Liver (tissue), 9 donors: ENCODE data around the gene RABIF. TPM values are rescaled to one million over a fixed set of nuclear protein-coding genes. Genes with fewer than 3 reads are reported as not detected.

Source experiments
- DNase-seq: peaks from one replicate; pipeline ENCODE4 v3.0.0-alpha.2; 2017; ENCODE audit warnings: low spot score
- H3K27ac ChIP-seq, 2 donors: one replicate each; pipeline ENCODE4 v1.7.0; 2013; ENCODE audit warnings: inconsistent platforms in 2 of 2, low read length in 2 of 2, control low read depth in 1 of 2, low read depth in 1 of 2, mild to moderate bottlenecking in 1 of 2
- H3K27me3 ChIP-seq, 4 donors: one replicate each; pipeline versions ENCODE4 v1.6.1 to v1.7.0; 2013; ENCODE audit warnings: low read length in 3 of 4, inconsistent platforms in 1 of 4, mild to moderate bottlenecking in 1 of 4, moderate library complexity in 1 of 4; ENCODE audit not compliant: control insufficient read depth in 4 of 4, insufficient read depth in 4 of 4
- H3K36me3 ChIP-seq, 4 donors: one replicate each; pipeline versions ENCODE4 v1.6.1 to v1.7.0; 2013; ENCODE audit warnings: low read length in 3 of 4, mild to moderate bottlenecking in 3 of 4, low read depth in 1 of 4, moderate library complexity in 1 of 4; ENCODE audit not compliant: control insufficient read depth in 4 of 4, insufficient read depth in 3 of 4
- H3K4me1 ChIP-seq, 4 donors: one replicate each; pipeline versions ENCODE4 v1.6.1 to v1.7.0; 2013; ENCODE audit warnings: low read length in 3 of 4, mild to moderate bottlenecking in 3 of 4, moderate library complexity in 1 of 4; ENCODE audit not compliant: control insufficient read depth in 4 of 4, insufficient read depth in 4 of 4
- H3K4me3 ChIP-seq, 3 donors: one replicate each; pipeline versions ENCODE4 v1.6.1 to v1.7.0; 2013; ENCODE audit warnings: low read length in 3 of 3, control low read depth in 1 of 3, low read depth in 1 of 3, mild to moderate bottlenecking in 1 of 3
- H3K9ac ChIP-seq, 2 donors: one replicate each; pipeline ENCODE4 v1.7.0; 2013; ENCODE audit warnings: low read length in 2 of 2, mild to moderate bottlenecking in 2 of 2, moderate library complexity in 2 of 2, control low read depth in 1 of 2, low read depth in 1 of 2
- H3K9me3 ChIP-seq, 4 donors: one replicate each; pipeline versions ENCODE4 v1.6.1 to v1.7.0; 2013; ENCODE audit warnings: low read length in 3 of 4; ENCODE audit not compliant: control insufficient read depth in 4 of 4
- EGR1 ChIP-seq, 2 donors: IDR thresholded peaks; 2 replicates each; pipeline ENCODE4 v1.6.1; 2016 to 2018; ENCODE audit warnings: antibody characterized with exemption in 2 of 2, low read depth in 2 of 2
- GABPA ChIP-seq, 2 donors: IDR thresholded peaks in 1 of 2; conservative IDR thresholded peaks in 1 of 2; 2 replicates each; pipeline ENCODE4 v1.6.1; 2016; ENCODE audit warnings: antibody characterized with exemption in 2 of 2, mild to moderate bottlenecking in 1 of 2, moderate library complexity in 1 of 2
- HNF4G ChIP-seq: IDR thresholded peaks from 2 replicates; pipeline ENCODE4 v1.6.1; 2016; ENCODE audit warnings: antibody characterized with exemption
- JUND ChIP-seq, 2 donors: IDR thresholded peaks; 2 replicates each; pipeline ENCODE4 v1.6.1; 2016; ENCODE audit warnings: antibody characterized with exemption in 2 of 2
- NR2F2 ChIP-seq: IDR thresholded peaks from 2 replicates; pipeline ENCODE4 v1.6.1; 2016; ENCODE audit warnings: antibody characterized with exemption
- RAD21 ChIP-seq, 2 donors: IDR thresholded peaks; 2 replicates each; pipeline ENCODE4 v1.6.1; 2016; ENCODE audit warnings: antibody characterized with exemption in 2 of 2, mild to moderate bottlenecking in 2 of 2
- REST ChIP-seq: IDR thresholded peaks from 2 replicates; pipeline ENCODE4 v1.6.1; 2016; ENCODE audit warnings: antibody characterized with exemption, mild to moderate bottlenecking
- TAF1 ChIP-seq: conservative IDR thresholded peaks from 2 replicates; pipeline ENCODE4 v1.6.1; 2016; ENCODE audit warnings: antibody characterized with exemption, mild to moderate bottlenecking
- WGBS: extraction: QIAGEN DNeasy Blood & Tissue Kit; methylation state at CpG from one replicate; pipeline ENCODE4 v1.1.7; 2013; 5-methylcytosine and 5-hydroxymethylcytosine counted together
- polyA plus RNA-seq, 2 donors: library from polyadenylated mRNA; stranded (reverse) in 1 of 2; unstranded in 1 of 2; fragments of 200-250 nt in 1 of 2; fragments of >200 nt in 1 of 2; fragmentation: Nextera tagmentation in 1 of 2; extraction: Ambion mirVana in 1 of 2; gene quantifications; one replicate each; pipeline versions ENCODE4 v1.2.1 to v1.2.3, GENCODE V29; 2013 to 2015
- total RNA-seq, 2 donors: library from RNA; depleted of rRNA; stranded (reverse); fragments of >200 nt; gene quantifications; one replicate each; pipeline ENCODE4 v1.2.3, GENCODE V29; 2014
- TF ChIP-seq, protein P1 (sequence below): IDR thresholded peaks from 2 replicates; pipeline ENCODE4 v1.6.1; 2016; ENCODE audit warnings: antibody characterized with exemption
- TF ChIP-seq, protein P2 (sequence below): fragments of 150-350 bp; IDR thresholded peaks from 2 replicates; pipeline ENCODE4 v1.5.1; 2017; ENCODE audit warnings: improper control_type of control experiment, low read depth, low read length; ENCODE audit not compliant: missing input control
- TF ChIP-seq, protein P3 (sequence below): IDR thresholded peaks from 2 replicates; pipeline ENCODE4 v1.6.1; 2016; ENCODE audit warnings: antibody characterized with exemption
- donor health status: healthy.
- donor health status: healthy.
- donor health status: healthy.
- donor health status: healthy.
- donor health status: healthy.

RABIF gene
- total and polyA plus RNA-seq, 4 donors, result 3.6 to 7.5 (median 4.3) TPM

- Histone ChIP-seq H3K4me3 (no peak overlapping the region), H3K9me3 (no peaks in the 10 kb centered on the region), H3K9ac (no peak overlapping the region), H3K27ac (no peak overlapping the region), H3K27me3 (no peaks in the 10 kb centered on the region), H3K36me3 (peaks cover 5 to 22% (median 17%) of the 10 kb centered on the region in 4 donors), H3K4me1 (no peaks in the 10 kb centered on the region)
- 99% methylated on average over 1 of the region's 1 CpG for WGBS
- TF ChIP-seq, protein P1, sequence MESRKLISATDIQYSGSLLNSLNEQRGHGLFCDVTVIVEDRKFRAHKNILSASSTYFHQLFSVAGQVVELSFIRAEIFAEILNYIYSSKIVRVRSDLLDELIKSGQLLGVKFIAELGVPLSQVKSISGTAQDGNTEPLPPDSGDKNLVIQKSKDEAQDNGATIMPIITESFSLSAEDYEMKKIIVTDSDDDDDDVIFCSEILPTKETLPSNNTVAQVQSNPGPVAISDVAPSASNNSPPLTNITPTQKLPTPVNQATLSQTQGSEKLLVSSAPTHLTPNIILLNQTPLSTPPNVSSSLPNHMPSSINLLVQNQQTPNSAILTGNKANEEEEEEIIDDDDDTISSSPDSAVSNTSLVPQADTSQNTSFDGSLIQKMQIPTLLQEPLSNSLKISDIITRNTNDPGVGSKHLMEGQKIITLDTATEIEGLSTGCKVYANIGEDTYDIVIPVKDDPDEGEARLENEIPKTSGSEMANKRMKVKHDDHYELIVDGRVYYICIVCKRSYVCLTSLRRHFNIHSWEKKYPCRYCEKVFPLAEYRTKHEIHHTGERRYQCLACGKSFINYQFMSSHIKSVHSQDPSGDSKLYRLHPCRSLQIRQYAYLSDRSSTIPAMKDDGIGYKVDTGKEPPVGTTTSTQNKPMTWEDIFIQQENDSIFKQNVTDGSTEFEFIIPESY, result no peak
- TF ChIP-seq REST, result no peak
- TF ChIP-seq HNF4G, result no peak
- no peak for TF ChIP-seq EGR1 (IDR thresholded peaks at IDR 0.05; ENCODE audit: low read depth in 2 of 2)
- no peak for DNase-seq
Measured at GRCh38 chr1:202879128-202879527, 9.8 kb downstream of the RABIF start.

DNA sequence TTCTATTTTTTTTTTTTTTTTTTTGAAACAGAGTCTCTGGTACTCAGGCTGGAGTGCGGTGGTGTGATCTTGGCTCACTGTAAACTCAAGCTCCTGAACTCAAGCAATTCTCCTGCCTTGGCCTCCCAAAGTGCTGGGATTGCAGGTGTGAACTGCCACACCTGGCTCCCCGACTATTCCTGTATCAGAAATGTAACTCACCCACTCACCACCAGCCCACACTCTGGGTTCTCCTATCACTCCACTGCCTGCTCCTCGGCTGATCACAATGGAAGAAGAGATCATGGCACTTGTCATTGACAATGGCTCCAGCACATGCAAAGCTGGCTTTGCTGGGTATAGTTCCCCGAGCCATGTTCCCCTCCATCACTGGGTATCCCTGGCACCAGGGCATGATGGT is 15.9 kb downstream of the RABIF start:
- Histone ChIP-seq H3K4me1 (no peaks in the 10 kb centered on the region), H3K9me3 (no peaks in the 10 kb centered on the region), H3K27ac (no peak overlapping the region), H3K4me3 (no peak overlapping the region), H3K9ac (no peak overlapping the region), H3K27me3 (no peaks in the 10 kb centered on the region), H3K36me3 (peaks cover 0 to 2% (median under 1%) of the 10 kb centered on the region in 4 donors)
- DNase-seq, result no peak
- WGBS, result 97% methylated on average over 4 of the region's 4 CpGs
- no peak for TF ChIP-seq JUND (IDR thresholded peaks at IDR 0.05)

GRCh38 chr1:202871367-202871766 is 17.6 kb downstream of the RABIF start:
- Histone ChIP-seq H3K9me3 (no peaks in the 10 kb centered on the region), H3K36me3 (no peaks in the 10 kb centered on the region), H3K4me3 (no peak overlapping the region), H3K27ac (no peak overlapping the region), H3K9ac (no peak overlapping the region), H3K4me1 (no peaks in the 10 kb centered on the region), H3K27me3 (no peaks in the 10 kb centered on the region)
- no peak for DNase-seq
- TF ChIP-seq NR2F2, result no peak
- no peak for TF ChIP-seq EGR1 (IDR thresholded peaks at IDR 0.05; ENCODE audit: low read depth in 2 of 2)
- no peak for TF ChIP-seq GABPA (IDR thresholded peaks at IDR 0.05 in 1 of 2, conservative IDR thresholded peaks at IDR 0.05 in 1 of 2)
- TF ChIP-seq TAF1, result no peak
- TF ChIP-seq, protein P2, sequence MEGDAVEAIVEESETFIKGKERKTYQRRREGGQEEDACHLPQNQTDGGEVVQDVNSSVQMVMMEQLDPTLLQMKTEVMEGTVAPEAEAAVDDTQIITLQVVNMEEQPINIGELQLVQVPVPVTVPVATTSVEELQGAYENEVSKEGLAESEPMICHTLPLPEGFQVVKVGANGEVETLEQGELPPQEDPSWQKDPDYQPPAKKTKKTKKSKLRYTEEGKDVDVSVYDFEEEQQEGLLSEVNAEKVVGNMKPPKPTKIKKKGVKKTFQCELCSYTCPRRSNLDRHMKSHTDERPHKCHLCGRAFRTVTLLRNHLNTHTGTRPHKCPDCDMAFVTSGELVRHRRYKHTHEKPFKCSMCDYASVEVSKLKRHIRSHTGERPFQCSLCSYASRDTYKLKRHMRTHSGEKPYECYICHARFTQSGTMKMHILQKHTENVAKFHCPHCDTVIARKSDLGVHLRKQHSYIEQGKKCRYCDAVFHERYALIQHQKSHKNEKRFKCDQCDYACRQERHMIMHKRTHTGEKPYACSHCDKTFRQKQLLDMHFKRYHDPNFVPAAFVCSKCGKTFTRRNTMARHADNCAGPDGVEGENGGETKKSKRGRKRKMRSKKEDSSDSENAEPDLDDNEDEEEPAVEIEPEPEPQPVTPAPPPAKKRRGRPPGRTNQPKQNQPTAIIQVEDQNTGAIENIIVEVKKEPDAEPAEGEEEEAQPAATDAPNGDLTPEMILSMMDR, result no peak
- no peak for TF ChIP-seq RAD21 (IDR thresholded peaks at IDR 0.05)
- TF ChIP-seq, protein P1, result no peak
- TF ChIP-seq, protein P3, sequence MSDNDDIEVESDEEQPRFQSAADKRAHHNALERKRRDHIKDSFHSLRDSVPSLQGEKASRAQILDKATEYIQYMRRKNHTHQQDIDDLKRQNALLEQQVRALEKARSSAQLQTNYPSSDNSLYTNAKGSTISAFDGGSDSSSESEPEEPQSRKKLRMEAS, result no peak
- 88% methylated on average over 4 of the region's 4 CpGs for WGBS
